Kidney epithelial cell (primary cell): ENCODE data around the gene TCFL5. TPM values are rescaled to one million over a fixed set of nuclear protein-coding genes. Genes with fewer than 3 reads are reported as not detected.

Experiments used
- DNase-seq: peaks from one replicate; pipeline ENCODE4 v3.0.0-alpha.2; 2010; ENCODE audit warnings: low read depth
- H3K27me3 ChIP-seq: 2 replicates; pipeline ENCODE4 v1.6.0; 2011; ENCODE audit warnings: low read length; ENCODE audit not compliant: control insufficient read depth, insufficient read depth
- H3K36me3 ChIP-seq: 2 replicates; pipeline ENCODE4 v1.5.1; 2011; ENCODE audit warnings: low read length; ENCODE audit not compliant: control insufficient read depth, insufficient read depth
- H3K4me3 ChIP-seq: 2 replicates; pipeline ENCODE4 v1.5.1; 2011; ENCODE audit warnings: low read depth, mild to moderate bottlenecking, control low read depth, low read length
- total RNA-seq: library from RNA; depleted of rRNA; stranded (reverse); fragments of >200 nt; gene quantifications from 2 replicates; pipeline ENCODE4 v1.2.3, GENCODE V29; 2015
- TF ChIP-seq, protein P1 (sequence below): IDR thresholded peaks from 2 replicates; pipeline ENCODE4 v1.5.1; 2011; ENCODE audit warnings: mild to moderate bottlenecking, moderate library complexity, low read length, control low read depth, inconsistent platforms; ENCODE audit not compliant: insufficient read depth, poor library complexity, severe bottlenecking

The TCFL5 gene
- total RNA-seq, 1 donor from 2014 or later = 5.4 TPM

DNA sequence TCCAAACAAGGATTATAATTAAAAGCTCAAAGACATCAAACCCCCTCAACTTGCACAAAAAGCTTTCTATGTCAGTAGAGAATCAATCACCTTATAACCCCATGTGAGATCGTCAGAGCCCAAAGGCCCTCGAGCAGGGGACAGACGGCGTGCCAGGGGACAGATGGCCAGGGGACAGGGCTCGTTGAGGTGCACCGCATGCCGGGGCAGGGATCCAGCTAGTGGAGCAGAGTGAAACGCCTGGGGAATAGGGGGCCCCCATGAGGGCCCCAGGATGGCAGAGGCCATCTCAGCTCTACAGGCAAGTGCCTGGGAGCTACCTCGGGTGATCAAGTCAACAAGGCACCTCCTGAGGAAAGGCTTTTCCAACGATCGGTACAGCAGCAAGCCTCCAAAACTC lies 36.0 kb upstream of the TCFL5 start:
- no peak for DNase-seq
- Histone ChIP-seq H3K36me3 (peaks cover 4% of the 10 kb centered on the region), H3K27me3 (no peaks in the 10 kb centered on the region), H3K4me3 (no peak overlapping the region)
- TF ChIP-seq, protein P1, sequence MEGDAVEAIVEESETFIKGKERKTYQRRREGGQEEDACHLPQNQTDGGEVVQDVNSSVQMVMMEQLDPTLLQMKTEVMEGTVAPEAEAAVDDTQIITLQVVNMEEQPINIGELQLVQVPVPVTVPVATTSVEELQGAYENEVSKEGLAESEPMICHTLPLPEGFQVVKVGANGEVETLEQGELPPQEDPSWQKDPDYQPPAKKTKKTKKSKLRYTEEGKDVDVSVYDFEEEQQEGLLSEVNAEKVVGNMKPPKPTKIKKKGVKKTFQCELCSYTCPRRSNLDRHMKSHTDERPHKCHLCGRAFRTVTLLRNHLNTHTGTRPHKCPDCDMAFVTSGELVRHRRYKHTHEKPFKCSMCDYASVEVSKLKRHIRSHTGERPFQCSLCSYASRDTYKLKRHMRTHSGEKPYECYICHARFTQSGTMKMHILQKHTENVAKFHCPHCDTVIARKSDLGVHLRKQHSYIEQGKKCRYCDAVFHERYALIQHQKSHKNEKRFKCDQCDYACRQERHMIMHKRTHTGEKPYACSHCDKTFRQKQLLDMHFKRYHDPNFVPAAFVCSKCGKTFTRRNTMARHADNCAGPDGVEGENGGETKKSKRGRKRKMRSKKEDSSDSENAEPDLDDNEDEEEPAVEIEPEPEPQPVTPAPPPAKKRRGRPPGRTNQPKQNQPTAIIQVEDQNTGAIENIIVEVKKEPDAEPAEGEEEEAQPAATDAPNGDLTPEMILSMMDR = no peak

DNA sequence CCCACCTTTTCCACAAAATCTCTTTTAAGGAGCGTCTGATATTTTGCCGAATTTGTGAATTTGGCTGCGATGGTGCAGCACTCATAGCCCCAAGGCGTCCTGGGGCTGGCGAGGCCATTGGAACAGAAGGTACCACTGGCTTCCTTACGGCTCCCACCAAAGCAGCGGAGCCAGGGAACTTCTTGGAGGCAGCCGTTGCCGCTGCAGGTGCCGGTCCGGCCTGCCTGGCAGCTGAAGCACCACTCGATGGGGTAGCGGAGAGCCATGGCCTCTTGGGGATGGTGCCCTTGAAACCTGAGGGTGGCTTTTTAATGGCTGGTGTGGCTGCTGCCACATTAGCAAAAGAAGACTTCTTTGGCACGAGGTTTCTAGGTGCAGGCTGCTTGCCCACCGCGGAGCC lies 34.9 kb upstream of the TCFL5 start:
- H3K36me3 ChIP-seq = peaks cover 6% of the 10 kb centered on the region

DNA sequence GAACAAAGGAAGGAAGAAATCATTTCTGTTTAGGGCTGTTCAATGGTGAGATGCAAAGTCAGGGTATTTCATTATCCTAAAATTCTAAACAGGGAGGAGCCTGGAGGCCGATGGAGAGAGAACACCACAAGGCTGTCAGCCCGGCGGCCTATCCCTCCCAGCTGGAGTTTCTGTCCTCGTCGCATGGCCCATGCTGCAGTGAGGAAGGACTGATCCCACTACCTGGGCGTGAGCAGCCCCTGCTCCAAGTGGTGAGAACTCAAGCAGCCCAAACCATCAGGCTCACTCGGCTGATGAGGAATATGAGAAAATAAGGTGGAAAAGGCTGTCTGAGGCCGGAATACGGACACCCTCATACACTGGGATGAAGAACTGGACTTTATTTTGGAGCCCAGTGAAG lies 33.9 kb upstream of the TCFL5 start:
- peaks cover 6% of the 10 kb centered on the region for H3K36me3 ChIP-seq
- H3K27me3 ChIP-seq = no peaks in the 10 kb centered on the region
- TF ChIP-seq, protein P1 = no peak
- no peak for DNase-seq
- H3K4me3 ChIP-seq = no peak overlapping the region

More for the DNA sequence above, 34.9 kb upstream of the TCFL5 start:
- H3K27me3 ChIP-seq = no peaks in the 10 kb centered on the region
- TF ChIP-seq, protein P1 = no peak
- no peak for DNase-seq
- H3K4me3 ChIP-seq = no peak overlapping the region

DNA sequence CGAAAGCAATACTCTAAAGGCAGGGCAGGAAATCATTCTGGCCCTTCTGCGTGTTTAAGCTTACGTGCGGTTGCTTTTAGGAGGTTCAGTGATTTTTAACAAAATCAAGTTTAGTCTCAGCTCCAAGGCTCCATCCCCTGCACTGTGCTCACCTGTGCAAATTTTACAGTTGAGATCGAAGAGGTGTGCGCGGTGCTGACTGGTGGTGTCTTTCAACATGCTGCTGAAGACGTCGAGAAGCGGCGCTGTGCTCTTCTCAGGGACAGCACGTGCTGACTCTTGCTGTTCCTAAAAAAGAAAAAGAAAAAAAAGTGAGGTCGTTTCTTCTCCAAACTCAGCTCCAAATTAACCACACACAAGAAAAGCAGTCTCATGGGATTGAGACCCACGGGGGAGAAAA lies 32.6 kb upstream of the TCFL5 start:
- DNase-seq = no peak
- Histone ChIP-seq H3K27me3 (no peaks in the 10 kb centered on the region), H3K4me3 (no peak overlapping the region), H3K36me3 (peaks cover 6% of the 10 kb centered on the region)
- TF ChIP-seq, protein P1 = no peak

DNA sequence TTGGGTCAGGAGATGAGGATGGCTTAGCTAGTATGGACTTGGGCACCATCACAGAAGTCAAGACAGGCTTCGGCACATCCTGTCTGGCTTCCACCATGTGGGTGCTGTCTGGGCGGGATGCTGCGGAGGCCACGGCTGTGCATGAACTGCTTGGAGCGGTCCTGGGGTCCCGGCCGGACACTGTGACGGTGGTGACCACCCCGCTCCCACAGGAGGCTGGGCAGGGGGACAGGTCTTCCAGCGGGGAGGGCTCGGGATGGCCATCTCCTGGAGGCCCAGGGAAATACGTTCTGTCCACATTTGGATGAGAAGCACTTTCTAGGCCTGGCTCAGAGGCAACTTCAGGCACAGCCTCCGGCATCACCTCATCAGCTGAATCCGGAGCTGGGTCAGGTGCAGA lies 32.1 kb upstream of the TCFL5 start:
- TF ChIP-seq, protein P1 = no peak
- Histone ChIP-seq H3K4me3 (no peak overlapping the region), H3K36me3 (peaks cover 6% of the 10 kb centered on the region), H3K27me3 (no peaks in the 10 kb centered on the region)
- DNase-seq = no peak
